BJ (cell line): ENCODE measurements around the gene SS18L1. TPM values are rescaled to one million over a fixed set of nuclear protein-coding genes. Genes with fewer than 3 reads are reported as not detected.

Experiments used
- CTCF ChIA-PET: fragments of 350-600 bp; formaldehyde crosslinking; extraction: SDS; loops from one replicate; lab custom pipeline; 2021; ENCODE audit warnings: antibody characterized with exemption, inconsistent platforms; lab: Yijun Ruan, JAX
- POLR2A ChIA-PET: fragments of 300-600 bp; sonication (Branson Sonifier 250); formaldehyde crosslinking; extraction: SDS; loops from one replicate; lab custom pipeline; 2021; ENCODE audit warnings: antibody characterized with exemption; lab: Charles Lee
- DNase-seq: peaks from one replicate; pipeline ENCODE4 v3.0.0-alpha.2; 2011; ENCODE audit warnings: low read depth
- H3K27me3 ChIP-seq: 2 replicates; pipeline ENCODE4 v1.6.0; 2011; ENCODE audit warnings: low read length; ENCODE audit not compliant: control insufficient read depth, insufficient read depth
- H3K36me3 ChIP-seq: 2 replicates; pipeline ENCODE4 v1.5.1; 2011; ENCODE audit warnings: low read length; ENCODE audit not compliant: control insufficient read depth, insufficient read depth
- H3K4me3 ChIP-seq: 2 replicates; pipeline ENCODE4 v1.5.1; 2011; ENCODE audit warnings: low read depth, mild to moderate bottlenecking, control low read depth, low read length
- CTCF ChIP-seq: IDR thresholded peaks from 2 replicates; pipeline ENCODE4 v1.5.1; 2011; ENCODE audit warnings: low read depth, mild to moderate bottlenecking, control low read depth, inconsistent platforms, low read length, moderate library complexity; ENCODE audit not compliant: insufficient read depth
- polyA plus RNA-seq: library from polyadenylated mRNA; depleted of rRNA; stranded (reverse); fragments of >200 nt; gene quantifications from 2 replicates; pipeline ENCODE4 v1.2.3, GENCODE V29; 2011

SS18L1 gene
- polyA plus RNA-seq, 1 experiment, result 6.7 TPM

- POLR2A ChIA-PET, result no interaction called here
- no peak for DNase-seq
- Histone ChIP-seq H3K27me3 (no peaks in the 10 kb centered on the region), H3K36me3 (peaks cover 5% of the 10 kb centered on the region), H3K4me3 (peak overlapping the region; percentile 98)
- no peak for TF ChIP-seq CTCF
- CTCF ChIA-PET, result no interaction called here
These were observed 40.0 kb downstream of the SS18L1 start for GRCh38 chr20:62183426-62184142.

GRCh38 chr20:62186096-62186426 lies 42.5 kb downstream of the SS18L1 start:
- CTCF ChIA-PET, result no interaction called here
- no peak for TF ChIP-seq CTCF

DNA sequence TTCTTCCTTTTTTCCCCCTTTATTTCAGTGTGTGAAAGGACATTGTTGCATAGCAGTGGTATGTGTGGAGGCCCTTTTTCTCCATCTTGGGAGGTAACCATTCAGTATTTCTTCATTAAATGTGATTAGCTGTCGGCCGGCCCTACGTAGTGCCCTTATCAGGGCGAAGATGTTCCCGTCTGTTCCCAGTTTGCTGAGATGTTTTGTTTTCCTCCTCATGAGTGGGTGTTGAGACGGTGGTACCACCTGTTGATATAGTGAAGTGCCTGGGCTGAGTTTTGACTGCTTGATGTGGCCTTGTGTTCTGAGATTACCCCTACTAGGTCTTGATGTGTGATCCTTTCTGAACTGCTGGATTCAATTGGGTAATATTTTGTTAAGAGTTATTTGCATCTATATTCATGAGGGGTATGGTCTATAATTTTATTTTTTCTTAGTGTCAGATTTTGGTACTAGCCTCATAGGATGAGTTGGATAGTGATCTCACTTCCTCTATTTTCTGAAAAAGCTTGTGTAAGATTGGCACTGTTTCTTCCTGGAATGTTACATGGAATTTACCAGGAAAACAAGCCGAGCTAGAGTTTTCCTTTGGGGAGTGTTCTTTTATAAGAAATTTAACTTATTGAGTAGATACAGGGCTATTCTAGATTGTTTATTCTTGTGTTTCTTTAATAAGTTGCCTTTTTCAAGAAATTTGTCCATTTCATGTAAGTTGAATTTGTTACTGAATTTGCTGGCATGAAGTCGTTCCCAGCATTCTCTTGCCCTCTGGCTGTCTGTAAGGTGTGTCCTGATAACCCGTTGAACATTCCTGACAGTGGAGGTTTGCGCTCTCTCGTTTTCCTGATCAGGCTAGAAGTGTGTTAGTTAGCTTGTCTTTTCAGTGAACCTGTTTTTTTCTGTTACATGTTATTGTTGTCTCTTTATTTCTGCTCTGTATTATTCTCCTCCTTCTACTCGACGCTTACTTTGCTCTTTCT lies 43.6 kb downstream of the SS18L1 start:
- ChIA-PET CTCF (interaction anchor here (1.6 kb wide), 1 partner anchor 11 kb away, joined by 6 read pairs; no protein-coding TSS in a partner anchor), POLR2A (no interaction called here)
- Histone ChIP-seq H3K4me3 (no peak overlapping the region), H3K36me3 (peaks cover 3% of the 10 kb centered on the region), H3K27me3 (no peaks in the 10 kb centered on the region)
- DNase-seq, result no peak
- no peak for TF ChIP-seq CTCF

More at GRCh38 chr20:62186096-62186426, 42.5 kb downstream of the SS18L1 start:
- no peak overlapping the region for H3K4me3 ChIP-seq
- POLR2A ChIA-PET, result no interaction called here
- no peaks in the 10 kb centered on the region for H3K27me3 ChIP-seq
- DNase-seq, result no peak
- H3K36me3 ChIP-seq, result peaks cover 3% of the 10 kb centered on the region

- peaks cover 7% of the 10 kb centered on the region for H3K36me3 ChIP-seq
- TF ChIP-seq CTCF, result no peak
- no peak for DNase-seq
- H3K27me3 ChIP-seq, result no peaks in the 10 kb centered on the region
- ChIA-PET CTCF (interaction anchor here (1.1 kb wide), 1 partner anchor 39 kb away, joined by 3 read pairs; no protein-coding TSS in a partner anchor), POLR2A (no interaction called here)
- H3K4me3 ChIP-seq, result no peak overlapping the region
These were observed 47.3 kb downstream of the SS18L1 start for GRCh38 chr20:62190639-62191411.
